Measurements from ENCODE around the gene B9D1. TPM values are rescaled to one million over a fixed set of nuclear protein-coding genes. Genes with fewer than 3 reads are reported as not detected.
A peak's percentile ranks its signal among the peaks of the same experiment; 100 is the strongest.

Gene B9D1
- total and polyA plus RNA-seq, 9 of the 15 experiments (the other 6 are each of a cell fraction or from before 2014, with no cell fraction given), result 8.9 to 28.0 (median 17.9) TPM

DNA sequence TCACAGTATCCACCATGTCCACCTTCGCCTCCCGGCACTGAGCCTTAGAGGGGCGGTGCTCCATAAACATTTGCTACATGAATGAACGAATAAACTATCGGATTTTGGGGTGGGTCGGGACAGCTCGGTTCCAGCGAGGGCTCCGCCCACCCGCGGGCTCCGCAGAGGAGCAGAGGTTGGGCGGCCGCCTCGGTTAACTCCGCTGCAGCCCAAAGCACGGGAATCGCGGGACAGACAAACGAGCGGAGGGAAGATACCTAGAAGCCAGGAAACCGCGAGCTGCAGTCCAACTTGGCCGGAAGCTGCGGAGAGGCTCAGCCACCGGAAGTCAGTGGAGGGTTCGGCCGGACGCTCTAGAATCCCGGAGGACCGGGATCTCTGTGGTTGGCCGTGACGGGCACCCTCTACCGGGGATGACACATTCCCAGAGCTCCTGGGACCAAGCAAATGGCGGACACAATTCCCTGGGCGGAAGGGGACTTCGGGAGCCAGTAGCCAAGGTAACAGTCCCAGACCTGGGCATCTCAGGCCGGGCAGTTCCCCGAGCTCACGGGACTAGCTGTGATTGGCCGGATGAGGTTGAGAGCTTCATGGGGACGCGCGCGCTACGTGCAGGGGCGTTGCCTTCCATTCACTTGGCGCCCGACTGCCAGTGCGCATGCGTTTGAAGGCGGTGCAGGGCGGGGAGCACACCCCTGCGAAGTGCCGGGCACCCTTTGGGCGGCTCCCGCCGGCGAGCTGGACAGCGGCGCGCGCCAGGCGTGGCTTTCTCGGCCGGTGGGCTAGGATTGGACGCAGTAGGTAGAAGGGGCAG lies 15.3 kb upstream of the B9D1 start (continued):
- no peak for TF ChIP-seq CBX1 (IDR thresholded peaks at IDR 0.05; ENCODE audit: low read depth)

DNA sequence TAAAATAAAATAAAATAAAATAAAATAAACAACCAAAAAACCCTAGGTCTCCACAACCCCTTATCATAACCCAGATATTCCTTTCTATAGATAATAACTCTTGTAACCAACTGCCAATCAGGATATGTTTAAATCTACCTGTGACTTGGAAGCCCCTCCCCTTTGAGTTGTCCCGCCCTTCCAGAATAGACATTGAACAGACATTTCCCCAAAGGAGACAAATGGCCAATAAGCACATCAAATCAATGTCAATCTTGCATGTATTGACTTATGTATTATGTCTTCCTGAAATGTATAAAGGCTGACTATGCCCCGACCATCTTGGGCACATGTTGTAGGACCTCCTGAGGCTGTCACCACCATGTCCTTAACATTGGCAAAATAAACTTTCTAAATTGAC lies 14.3 kb upstream of the B9D1 start:
- peak overlapping the region in 1 of 2 experiments; percentile 83; a peak in 2 of 4 replicates for H3K9ac ChIP-seq (ENCODE audit: insufficient read depth in 1 of 2, low read depth in 2 of 2, low read length in 2 of 2)
- H3K4me1 ChIP-seq (replicated peaks in 1 of 2; ENCODE audit: control insufficient read depth in 2 of 2, insufficient read depth in 2 of 2, low read length in 2 of 2), result peaks cover 0 to 11% of the 10 kb centered on the region in 2 experiments; a peak in 3 of 5 replicates
- no peaks in the 10 kb centered on the region for H3K9me1 ChIP-seq (ENCODE audit: control insufficient read depth, insufficient read depth, low read length)
- H3K4me3 ChIP-seq, result peak overlapping the region; percentile 65
- no peaks in the 10 kb centered on the region for H3K9me3 ChIP-seq (replicated peaks; ENCODE audit: control insufficient read depth, insufficient read depth, low read depth, low read length)
- peaks cover 21% of the 10 kb centered on the region; the same call in 1 of the 3 replicates for H3K36me3 ChIP-seq (ENCODE audit: control insufficient read depth, insufficient read depth, low read length)
- peak overlapping the region; percentile 83; the same call in 2 of the 3 replicates for H3K27ac ChIP-seq (ENCODE audit: extremely low read depth, low read depth, low read length)
- 0% methylated on average over 2 of the region's 2 CpGs for WGBS (ENCODE audit: insufficient coverage, low coverage, missing lambda C conversion rate)
- peaks cover 9% of the 10 kb centered on the region; the same call in 2 of the 3 replicates for H3K79me2 ChIP-seq (ENCODE audit: control insufficient read depth, insufficient read depth, low read length)
- no TSS peak for BruUV-seq (replicated peaks)
- H4K20me1 ChIP-seq (replicated peaks; ENCODE audit: control insufficient read depth, insufficient read depth, low read length), result no peaks in the 10 kb centered on the region
- in situ Hi-C loops (cut with MboI), result no loop called here
- CTCF ChIA-PET (ENCODE audit: low intra/inter-chr PET ratio), result no interaction called here
- H2AFZ ChIP-seq (ENCODE audit: low read depth, low read length), result peak overlapping the region; percentile 98
- DNase-seq (ENCODE audit: extremely low read depth in 1 of 4, low spot score in 3 of 4) (peak in 1 of 4 experiments; percentile 37), FAIRE-seq (peak; percentile 74), ATAC-seq (no peak)
- peak overlapping the region; percentile 87 for H3K4me2 ChIP-seq (ENCODE audit: insufficient read depth, low read length)
- no peaks in the 10 kb centered on the region; a peak in 1 of 5 replicates for H3K27me3 ChIP-seq (ENCODE audit: control insufficient read depth in 2 of 2, insufficient read depth in 2 of 2, low read length in 2 of 2)
- POLR2A ChIA-PET, result interaction anchor here (2.2 kb wide), 1 partner anchor 14 kb away, joined by 11 read pairs; the partner anchor contains the start of gene B9D1
- intact Hi-C loops (cut with micrococcal nuclease), result no loop called here
- TF ChIP-seq U2AF1 (optimal IDR thresholded peaks at IDR 0.05; ENCODE audit: low read depth, low read length), result no peak
- no peak for TF ChIP-seq BRCA1 (IDR thresholded peaks at IDR 0.05)
- TF ChIP-seq BRCA1 (CRISPR knock-in tag; IDR thresholded peaks at IDR 0.05), result no peak
- TF ChIP-seq, protein P1, sequence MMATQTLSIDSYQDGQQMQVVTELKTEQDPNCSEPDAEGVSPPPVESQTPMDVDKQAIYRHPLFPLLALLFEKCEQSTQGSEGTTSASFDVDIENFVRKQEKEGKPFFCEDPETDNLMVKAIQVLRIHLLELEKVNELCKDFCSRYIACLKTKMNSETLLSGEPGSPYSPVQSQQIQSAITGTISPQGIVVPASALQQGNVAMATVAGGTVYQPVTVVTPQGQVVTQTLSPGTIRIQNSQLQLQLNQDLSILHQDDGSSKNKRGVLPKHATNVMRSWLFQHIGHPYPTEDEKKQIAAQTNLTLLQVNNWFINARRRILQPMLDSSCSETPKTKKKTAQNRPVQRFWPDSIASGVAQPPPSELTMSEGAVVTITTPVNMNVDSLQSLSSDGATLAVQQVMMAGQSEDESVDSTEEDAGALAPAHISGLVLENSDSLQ (IDR thresholded peaks at IDR 0.05), result peak; percentile 78
- TF ChIP-seq KDM4B (IDR thresholded peaks at IDR 0.05; ENCODE audit: borderline replicate concordance in 2 of 2, low read depth in 1 of 2), result no peak
- TF ChIP-seq, protein P2, sequence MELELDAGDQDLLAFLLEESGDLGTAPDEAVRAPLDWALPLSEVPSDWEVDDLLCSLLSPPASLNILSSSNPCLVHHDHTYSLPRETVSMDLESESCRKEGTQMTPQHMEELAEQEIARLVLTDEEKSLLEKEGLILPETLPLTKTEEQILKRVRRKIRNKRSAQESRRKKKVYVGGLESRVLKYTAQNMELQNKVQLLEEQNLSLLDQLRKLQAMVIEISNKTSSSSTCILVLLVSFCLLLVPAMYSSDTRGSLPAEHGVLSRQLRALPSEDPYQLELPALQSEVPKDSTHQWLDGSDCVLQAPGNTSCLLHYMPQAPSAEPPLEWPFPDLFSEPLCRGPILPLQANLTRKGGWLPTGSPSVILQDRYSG (tag; conservative IDR thresholded peaks at IDR 0.05; ENCODE audit: low read depth), result 0 out of 2 replicates have a peak, but pooled peaks have one; percentile 19
- TF ChIP-seq, protein P3, sequence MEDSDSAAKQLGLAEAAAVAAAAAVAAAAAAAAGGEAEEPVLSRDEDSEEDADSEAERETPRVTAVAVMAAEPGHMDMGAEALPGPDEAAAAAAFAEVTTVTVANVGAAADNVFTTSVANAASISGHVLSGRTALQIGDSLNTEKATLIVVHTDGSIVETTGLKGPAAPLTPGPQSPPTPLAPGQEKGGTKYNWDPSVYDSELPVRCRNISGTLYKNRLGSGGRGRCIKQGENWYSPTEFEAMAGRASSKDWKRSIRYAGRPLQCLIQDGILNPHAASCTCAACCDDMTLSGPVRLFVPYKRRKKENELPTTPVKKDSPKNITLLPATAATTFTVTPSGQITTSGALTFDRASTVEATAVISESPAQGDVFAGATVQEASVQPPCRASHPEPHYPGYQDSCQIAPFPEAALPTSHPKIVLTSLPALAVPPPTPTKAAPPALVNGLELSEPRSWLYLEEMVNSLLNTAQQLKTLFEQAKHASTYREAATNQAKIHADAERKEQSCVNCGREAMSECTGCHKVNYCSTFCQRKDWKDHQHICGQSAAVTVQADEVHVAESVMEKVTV (CRISPR knock-in tag; IDR thresholded peaks at IDR 0.05), result no peak
- no peak for TF ChIP-seq ZBTB26 (CRISPR knock-in tag; IDR thresholded peaks at IDR 0.05)
- no peak for TF ChIP-seq ZNF589 (CRISPR knock-in tag; IDR thresholded peaks at IDR 0.05; ENCODE audit: low read depth)
- no peak for TF ChIP-seq POLR2H (tag; IDR thresholded peaks at IDR 0.05; ENCODE audit: low read depth)
- TF ChIP-seq CHD1 (IDR thresholded peaks at IDR 0.05; ENCODE audit: low read length), result peak; percentile 16
- TF ChIP-seq SMAD4 (CRISPR knock-in tag; conservative IDR thresholded peaks at IDR 0.05), result no peak

Data from K562 (cell line).